M059J (cell line): ENCODE data around the gene CELA2B. TPM values are rescaled to one million over a fixed set of nuclear protein-coding genes. Genes with fewer than 3 reads are reported as not detected.
"Not testable (repeated sequence)": the region's sequence is repeated elsewhere in the genome, so short reads cannot be mapped to it uniquely, and the experiment has no call there.

Experiments used
- DNase-seq: peaks from one replicate; pipeline ENCODE4 v3.0.0-alpha.2; 2012; ENCODE audit warnings: low read depth
- total RNA-seq: library from RNA; depleted of rRNA; stranded (reverse); fragments of >200 nt; shearing (Covaris generic); gene quantifications from 2 replicates; pipeline ENCODE4 v1.2.3, GENCODE V29; 2014

Gene CELA2B
- total RNA-seq, 1 experiment from 2014 or later = not detected

DNA sequence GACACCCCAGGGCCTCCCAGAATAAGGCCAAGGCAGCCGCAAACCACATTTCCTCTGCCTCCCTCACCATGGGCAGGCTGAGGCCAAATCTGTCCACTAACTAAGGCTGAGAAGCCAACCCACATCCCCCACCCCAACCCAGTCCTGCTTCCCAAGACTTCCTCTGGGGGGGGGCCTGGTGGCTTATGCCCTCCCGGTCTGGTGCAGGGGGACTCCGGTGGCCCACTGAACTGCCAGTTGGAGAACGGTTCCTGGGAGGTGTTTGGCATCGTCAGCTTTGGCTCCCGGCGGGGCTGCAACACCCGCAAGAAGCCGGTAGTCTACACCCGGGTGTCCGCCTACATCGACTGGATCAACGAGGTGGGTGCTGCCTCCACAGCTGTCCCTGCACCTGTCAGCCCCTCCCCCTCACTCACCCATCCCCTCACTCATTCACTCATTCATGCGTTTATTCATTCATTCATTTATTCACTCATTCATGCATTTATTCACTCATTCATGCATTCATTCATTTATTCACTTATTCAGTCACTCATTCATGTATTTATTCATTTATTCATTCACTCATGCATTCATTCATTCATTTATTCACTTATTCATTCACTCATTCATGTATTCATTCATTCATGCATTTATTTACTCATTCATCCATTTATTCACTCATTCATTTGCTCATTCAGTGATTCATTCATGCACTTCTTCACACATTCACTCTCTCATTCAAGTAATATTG is 30.3 kb upstream of the CELA2B start:
- DNase-seq = no peak

DNA sequence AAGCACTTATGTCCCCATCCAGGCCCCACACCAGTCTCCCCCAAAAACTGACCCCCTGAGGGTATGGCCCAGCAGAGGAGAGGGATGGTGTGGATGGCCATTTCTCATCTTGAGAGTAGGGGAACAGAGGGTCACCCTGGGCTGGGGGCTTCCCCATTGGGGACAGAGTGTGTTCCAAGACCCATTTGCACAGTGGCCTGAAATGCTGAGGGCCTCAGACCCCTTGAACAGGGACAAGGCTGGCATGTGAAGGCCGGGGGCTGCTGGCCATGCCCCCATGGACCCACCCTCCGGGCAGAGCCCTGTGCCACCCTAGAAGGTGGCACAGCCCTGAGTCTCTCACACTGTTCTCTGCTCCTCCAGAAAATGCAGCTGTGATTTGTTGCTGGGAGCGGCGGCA is 29.7 kb upstream of the CELA2B start:
- DNase-seq = no peak

DNA sequence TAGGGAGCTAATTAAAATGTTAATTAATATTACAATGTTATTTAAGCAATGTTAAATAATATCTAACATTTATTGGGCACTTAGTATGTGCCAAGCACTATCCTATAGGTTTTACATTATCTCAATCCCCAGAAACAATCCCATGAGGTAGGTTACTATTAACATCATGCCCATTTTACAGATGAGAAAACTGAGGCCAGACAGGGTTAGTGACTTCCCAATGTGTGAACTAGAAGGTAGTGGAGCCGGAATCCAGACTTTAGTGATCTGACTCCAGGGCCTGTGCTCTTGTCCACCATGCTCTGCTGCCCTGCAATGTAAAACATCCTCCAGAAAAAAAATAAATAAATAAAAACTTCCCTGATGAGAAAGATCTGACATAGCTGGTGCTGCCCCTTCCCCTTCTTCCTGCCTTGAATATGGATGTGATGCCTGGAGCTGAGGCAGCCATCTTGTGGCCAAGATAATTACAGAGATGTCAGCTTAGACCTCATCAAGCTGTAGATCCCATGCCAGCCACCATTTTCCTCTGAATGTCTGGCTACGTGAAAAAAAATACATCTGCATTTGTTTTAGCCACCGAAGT is 26.9 kb upstream of the CELA2B start:
- DNase-seq = no peak

GRCh38 chr1:15449567-15449966 is 26.3 kb upstream of the CELA2B start:
- DNase-seq = no peak

DNA sequence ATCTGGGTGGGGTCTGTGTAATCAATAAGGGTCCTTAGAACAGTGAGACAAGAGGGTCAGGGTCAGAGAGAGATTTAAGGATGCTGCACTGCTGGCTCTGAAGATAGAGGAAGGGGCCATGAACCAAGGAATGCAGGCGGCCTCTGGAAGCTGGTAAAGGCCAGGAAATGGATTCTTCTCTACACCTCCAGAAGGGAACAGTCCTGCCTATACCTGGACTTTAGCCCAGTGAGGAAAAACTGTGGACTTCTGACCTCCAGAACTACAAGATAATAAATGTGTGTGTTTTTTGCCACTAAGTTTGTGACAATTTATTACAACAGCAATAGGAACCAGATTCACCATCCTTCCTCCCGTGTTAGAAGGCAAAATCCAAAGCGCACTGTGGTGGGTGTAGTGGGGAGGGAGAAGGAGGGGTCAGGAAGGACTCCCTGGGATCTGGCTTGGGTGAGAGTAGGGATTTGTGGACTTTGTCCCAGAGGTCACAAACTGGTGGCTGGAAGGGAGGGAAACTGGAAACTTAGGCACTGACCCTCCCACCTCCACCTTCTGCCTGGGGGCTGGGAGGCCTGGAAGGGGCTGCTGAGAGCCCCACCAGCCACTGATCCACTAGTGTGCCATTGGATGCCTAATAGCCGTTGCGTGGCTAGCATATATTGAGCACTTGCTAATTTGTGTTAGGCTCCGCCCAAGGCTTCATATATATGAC is 24.7 kb upstream of the CELA2B start:
- no peak for DNase-seq

GRCh38 chr1:15452216-15452615 is 23.7 kb upstream of the CELA2B start:
- peak; percentile 48 for DNase-seq

DNA sequence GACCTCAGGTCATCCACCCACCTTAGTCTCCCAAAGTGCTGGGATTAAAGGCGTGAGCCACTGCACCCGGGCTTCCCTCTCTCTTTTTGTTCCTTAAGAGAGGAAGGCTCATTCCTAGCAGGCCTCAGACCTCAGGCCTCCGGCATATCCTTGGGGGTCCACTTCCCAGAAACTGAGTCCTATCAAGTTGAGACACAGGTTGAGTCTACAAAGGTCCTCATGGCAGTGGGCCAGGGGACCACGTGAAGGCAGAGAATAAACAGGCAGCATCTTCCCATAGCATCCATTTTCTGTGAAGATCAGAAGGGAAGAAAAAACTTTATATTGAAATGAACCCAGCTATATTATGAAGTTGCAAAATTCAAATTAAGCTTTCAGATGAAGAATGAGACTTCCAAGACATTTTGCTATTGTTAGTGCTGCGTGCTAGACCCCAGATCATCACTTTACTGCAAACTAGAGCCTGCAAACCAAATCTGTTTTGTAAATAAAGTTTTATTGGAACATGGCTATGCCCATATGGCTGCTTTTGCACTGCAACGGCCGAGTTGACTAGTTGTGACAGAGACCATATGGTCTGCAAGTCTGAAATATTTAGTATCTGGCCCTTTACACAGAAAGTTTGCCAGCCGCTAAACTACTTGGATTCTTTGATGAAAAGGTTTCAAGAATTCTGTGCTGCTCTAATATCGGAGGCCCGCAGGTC is 22.9 kb upstream of the CELA2B start:
- no peak for DNase-seq

GRCh38 chr1:15453734-15454133 is 22.2 kb upstream of the CELA2B start:
- DNase-seq = no peak

DNA sequence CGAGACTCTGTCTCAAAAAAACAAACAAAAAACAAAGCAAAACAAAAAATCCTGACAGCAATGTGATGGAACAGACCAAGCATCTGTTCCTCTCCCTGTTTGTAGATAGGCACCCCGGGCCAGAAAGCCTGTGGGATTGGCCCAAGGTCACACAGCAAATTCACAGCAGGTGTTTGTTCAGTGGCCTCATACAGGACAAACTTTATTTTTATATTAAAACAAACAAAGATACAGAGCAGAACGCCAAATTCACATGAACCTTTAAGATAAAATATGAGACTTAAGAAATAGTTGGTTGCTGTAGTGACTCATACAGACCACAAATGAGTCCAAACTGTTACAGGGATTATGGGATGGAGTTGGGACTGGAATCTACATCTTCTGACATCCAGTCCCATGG is 21.6 kb upstream of the CELA2B start:
- peak; percentile 75 for DNase-seq

DNA sequence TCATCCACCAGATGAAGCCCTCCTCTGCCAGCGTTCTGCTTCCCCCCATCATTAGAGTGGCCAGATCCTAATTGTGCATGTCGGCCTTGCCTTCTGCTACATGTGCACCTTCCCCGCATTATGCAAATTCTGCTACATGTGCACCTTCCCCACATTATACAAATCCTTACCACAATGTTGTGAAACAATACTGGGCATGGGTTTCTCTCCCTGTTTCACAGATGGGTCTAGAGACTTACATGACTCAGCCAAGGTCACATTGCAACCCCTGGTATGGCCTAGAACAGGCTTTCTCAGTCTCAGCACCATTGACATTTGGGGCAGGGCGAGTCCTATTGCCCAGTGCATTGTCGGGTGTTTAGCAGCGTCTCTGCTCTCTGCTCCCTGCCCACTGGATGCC is 20.4 kb upstream of the CELA2B start:
- no peak for DNase-seq

- no peak for DNase-seq
Observed at GRCh38 chr1:15456313-15456954, 19.5 kb upstream of the CELA2B start, which contains the start of gene CELA2A. TSS of gene CELA2A (plus strand) at chr1:15456732. CDS start at chr1:15456754, 22 bp downstream.

- no peak for DNase-seq
Observed at GRCh38 chr1:15457585-15457984, 18.3 kb upstream of the CELA2B start.

DNA sequence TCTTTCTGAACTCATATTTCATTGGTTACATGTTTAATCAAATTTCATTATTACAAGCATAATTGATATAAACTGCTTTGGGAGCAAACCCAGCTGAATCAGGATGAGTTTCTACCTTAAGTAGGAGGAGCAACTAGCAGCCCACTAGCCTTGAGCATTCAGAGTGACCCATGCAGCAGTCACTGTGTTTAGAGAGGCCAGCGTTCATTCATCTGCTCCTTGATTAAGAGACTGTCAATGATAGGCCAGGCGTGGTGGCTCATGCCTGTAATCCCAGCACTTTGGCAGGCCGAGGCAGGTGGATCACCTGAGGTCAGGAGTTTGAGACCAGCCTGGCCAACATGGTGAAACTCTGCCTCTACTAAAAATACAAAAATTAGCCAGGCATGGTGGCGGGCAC is 17.5 kb upstream of the CELA2B start:
- DNase-seq = not testable (repeated sequence)

GRCh38 chr1:15459771-15460707 is 15.9 kb upstream of the CELA2B start:
- peak; percentile 93 for DNase-seq

DNA sequence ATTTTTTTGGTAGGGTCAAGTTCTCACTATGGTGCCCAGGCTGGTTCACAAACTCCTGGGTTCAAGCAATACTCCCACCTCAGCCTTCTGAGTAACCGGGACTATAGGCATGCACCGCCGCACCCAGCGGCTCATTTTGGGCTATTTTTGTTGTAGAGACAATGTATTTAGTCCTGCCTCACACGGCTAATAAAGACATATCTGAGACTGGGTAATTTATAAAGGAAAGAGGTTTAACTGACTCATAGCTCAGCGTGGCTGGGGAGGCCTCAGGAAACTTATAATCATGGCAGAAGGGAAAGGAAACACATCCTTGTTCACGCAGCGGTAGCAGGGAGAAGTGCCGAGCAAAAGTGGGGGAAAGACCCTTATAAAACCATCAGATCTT is 15.2 kb upstream of the CELA2B start:
- DNase-seq = peak; percentile 63

GRCh38 chr1:15463064-15463800 is 12.7 kb upstream of the CELA2B start:
- not testable (repeated sequence) for DNase-seq

GRCh38 chr1:15463926-15464322 is 12.0 kb upstream of the CELA2B start:
- DNase-seq = not testable (repeated sequence)

DNA sequence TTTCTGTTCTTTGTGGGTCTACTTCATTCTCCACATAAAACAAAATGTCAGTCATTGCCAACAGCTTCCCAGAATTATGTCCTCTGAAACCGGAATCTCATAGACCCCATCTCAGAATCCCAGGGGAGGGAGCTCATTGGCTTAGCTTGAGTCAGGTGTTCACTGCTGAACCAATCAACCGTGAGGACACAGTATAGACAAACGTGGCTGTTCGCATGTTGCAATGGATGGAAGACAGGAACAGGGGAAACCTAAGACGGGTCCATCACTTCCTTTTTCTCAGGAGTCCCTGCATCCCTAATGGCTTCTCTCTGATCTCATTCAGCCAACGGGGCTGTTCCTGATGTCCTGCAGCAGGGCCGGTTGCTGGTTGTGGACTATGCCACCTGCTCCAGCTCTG is 10.2 kb upstream of the CELA2B start:
- DNase-seq = no peak

DNA sequence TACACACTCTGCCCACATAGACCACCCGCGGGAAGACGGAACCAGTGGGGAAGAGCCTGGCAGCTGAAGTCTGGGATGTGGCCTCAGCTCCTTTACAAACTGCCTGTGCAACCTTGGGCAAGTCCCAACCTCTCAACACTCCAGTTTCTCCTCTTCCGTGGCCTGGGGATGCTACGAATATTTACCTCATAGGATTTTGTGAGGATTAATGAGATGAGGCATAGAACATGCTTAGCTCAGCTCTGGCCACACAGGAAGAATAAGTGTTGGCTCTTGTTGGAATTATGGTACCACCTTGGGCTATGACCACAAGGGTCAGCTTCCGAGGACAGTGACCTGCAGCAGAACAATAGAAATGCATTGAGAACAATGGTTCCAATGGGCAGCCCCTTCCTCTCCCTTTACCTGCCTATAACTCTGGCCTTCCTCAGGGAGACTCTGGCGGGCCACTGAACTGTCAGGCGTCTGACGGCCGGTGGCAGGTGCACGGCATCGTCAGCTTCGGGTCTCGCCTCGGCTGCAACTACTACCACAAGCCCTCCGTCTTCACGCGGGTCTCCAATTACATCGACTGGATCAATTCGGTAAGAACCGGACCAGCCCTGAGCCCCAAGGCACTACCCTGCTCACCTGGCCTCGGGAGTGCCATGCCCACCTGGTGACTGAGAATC is 8.8 kb upstream of the CELA2B start:
- not testable (repeated sequence) for DNase-seq
